ENCODE measurements around the gene GDPD4.

GRCh38 chr11:77188633-77189491 lies 112.6 kb downstream of the GDPD4 start:
- TF ChIP-seq POLR2A (IDR thresholded peaks at IDR 0.05; ENCODE audit: low read length) (no peak), GATA1 (IDR thresholded peaks at IDR 0.05; ENCODE audit: low read depth, low read length) (no peak)

Data from erythroblast (primary cell).